ENCODE results near the gene CPSF4. TPM values are rescaled to one million over a fixed set of nuclear protein-coding genes. Genes with fewer than 3 reads are reported as not detected.

The CPSF4 gene
- total RNA-seq, 1 experiment from 2014 or later = 98.2 TPM

DNA sequence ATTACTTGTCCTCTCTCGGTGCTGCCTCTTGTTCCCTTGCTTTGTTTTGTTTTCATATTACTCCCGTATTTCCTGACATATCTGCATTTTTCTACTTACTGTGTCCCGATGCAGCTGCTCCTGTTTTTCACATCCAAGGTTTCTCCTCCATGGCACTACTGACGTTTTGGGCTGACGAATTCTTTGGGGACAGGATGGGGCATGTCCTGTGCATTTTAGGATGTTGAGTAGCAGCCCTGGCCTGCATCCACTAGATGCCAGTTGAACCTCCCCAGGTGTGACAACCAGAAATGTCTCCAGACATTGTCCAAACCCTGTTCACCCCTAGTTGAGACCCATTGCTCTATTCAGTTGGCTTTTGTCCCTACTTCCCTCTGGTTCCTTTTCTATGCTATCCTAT lies 46.4 kb downstream of the CPSF4 start:
- H3K27me3 ChIP-seq (ENCODE audit: insufficient read depth, low read length) = no peaks in the 10 kb centered on the region
- H2BK12ac ChIP-seq (ENCODE audit: insufficient read length, low read depth, low read length) = no peak overlapping the region
- Mint-ChIP-seq H3K4me3 (no peak overlapping the region), H3K27ac (peak overlapping the region in 2 of 3 experiments; percentile 23 to 27; a peak in 3 of 7 replicates), H3K4me1 (no peaks in the 10 kb centered on the region), H3K36me3 (ENCODE audit: insufficient read depth in 1 of 3, low read depth in 3 of 3) (peaks cover 11 to 28% (median 19%) of the 10 kb centered on the region in 3 experiments; a peak in 6 of 7 replicates), H3K9me3 (no peaks in the 10 kb centered on the region), H3K27me3 (ENCODE audit: low read depth) (no peaks in the 10 kb centered on the region)
- no peak overlapping the region for H3K14ac ChIP-seq (ENCODE audit: insufficient read depth, low read length)
- no peaks in the 10 kb centered on the region for H3K23me2 ChIP-seq (ENCODE audit: insufficient read length, low read depth, low read length, poor library complexity, severe bottlenecking)
- H2BK5ac ChIP-seq (ENCODE audit: insufficient read length, low read length) = no peak overlapping the region
- H3T11ph ChIP-seq (ENCODE audit: low read length) = no peak overlapping the region
- no peak for TF ChIP-seq CTCF (conservative IDR thresholded peaks at IDR 0.05)
- no peak overlapping the region for H3K4ac ChIP-seq (ENCODE audit: low read depth, low read length)
- no peak overlapping the region for H3K18ac ChIP-seq (ENCODE audit: insufficient read length, low read depth, low read length)
- H3K4me2 ChIP-seq (ENCODE audit: insufficient read depth, insufficient read length, low read length) = no peak overlapping the region
- no peak overlapping the region for H4K91ac ChIP-seq (ENCODE audit: insufficient read length, low read depth, low read length)
- no peaks in the 10 kb centered on the region for H3K9me3 ChIP-seq (ENCODE audit: control insufficient read depth, low read depth, low read length)
- H3K27ac ChIP-seq (ENCODE audit: insufficient read length, low read depth, low read length) = no peak overlapping the region
- H3K56ac ChIP-seq (ENCODE audit: insufficient read length, low read depth, low read length) = no peak overlapping the region
- H2AFZ ChIP-seq (ENCODE audit: low read length) = no peak overlapping the region
- H3K79me1 ChIP-seq (ENCODE audit: insufficient read depth, low read depth, low read length, poor library complexity, severe bottlenecking) = no peaks in the 10 kb centered on the region
- no peaks in the 10 kb centered on the region for H3K79me2 ChIP-seq (ENCODE audit: insufficient read depth, low read length)
- no peak for DNase-seq
- no peak overlapping the region for H4K5ac ChIP-seq (ENCODE audit: insufficient read length, low read depth, low read length)
- no peak overlapping the region for H2AK5ac ChIP-seq (ENCODE audit: insufficient read length, low read length)
- H3K9ac ChIP-seq (ENCODE audit: extremely low read depth, insufficient read length, low read length) = no peak overlapping the region
- H3K23ac ChIP-seq (ENCODE audit: insufficient read length, low read depth, low read length) = no peak overlapping the region
- H4K20me1 ChIP-seq (ENCODE audit: control insufficient read depth, insufficient read depth, insufficient read length) = no peaks in the 10 kb centered on the region
- no peaks in the 10 kb centered on the region for H3K4me1 ChIP-seq (ENCODE audit: insufficient read depth, low read length)
- no peak overlapping the region for H2BK120ac ChIP-seq (ENCODE audit: low read depth, low read length, poor library complexity, severe bottlenecking)
- H2BK15ac ChIP-seq (ENCODE audit: low read depth, low read length) = no peak overlapping the region
- H4K8ac ChIP-seq (replicated peaks; ENCODE audit: insufficient read length, low read depth, low read length) = no peak overlapping the region
- no CpG with 5 or more reads among the region's 5 CpGs for WGBS (ENCODE audit: extremely low coverage, insufficient read length, low lambda C conversion rate)
- no peak overlapping the region for H2BK20ac ChIP-seq (ENCODE audit: low read depth, low read length, poor library complexity, severe bottlenecking)

Measured in H9 (cell line).